SH-SY5Y (cell line): ENCODE results near the gene C19orf38.

Experiments used
- GATA2 ChIP-seq: IDR thresholded peaks from 2 replicates; pipeline ENCODE4 v1.6.1; 2011; ENCODE audit warnings: mild to moderate bottlenecking, low read depth, low read length
- GATA3 ChIP-seq: IDR thresholded peaks from 2 replicates; pipeline ENCODE4 v1.6.1; 2011; ENCODE audit warnings: low read depth, mild to moderate bottlenecking, low read length, moderate library complexity

The C19orf38 gene

GRCh38 chr19:10815969-10816644 is 32.1 kb upstream of the C19orf38 start:
- TF ChIP-seq GATA3 (no peak), GATA2 (no peak)

- no peak for TF ChIP-seq GATA2
Observed at GRCh38 chr19:10816691-10817090, 31.5 kb upstream of the C19orf38 start.

DNA sequence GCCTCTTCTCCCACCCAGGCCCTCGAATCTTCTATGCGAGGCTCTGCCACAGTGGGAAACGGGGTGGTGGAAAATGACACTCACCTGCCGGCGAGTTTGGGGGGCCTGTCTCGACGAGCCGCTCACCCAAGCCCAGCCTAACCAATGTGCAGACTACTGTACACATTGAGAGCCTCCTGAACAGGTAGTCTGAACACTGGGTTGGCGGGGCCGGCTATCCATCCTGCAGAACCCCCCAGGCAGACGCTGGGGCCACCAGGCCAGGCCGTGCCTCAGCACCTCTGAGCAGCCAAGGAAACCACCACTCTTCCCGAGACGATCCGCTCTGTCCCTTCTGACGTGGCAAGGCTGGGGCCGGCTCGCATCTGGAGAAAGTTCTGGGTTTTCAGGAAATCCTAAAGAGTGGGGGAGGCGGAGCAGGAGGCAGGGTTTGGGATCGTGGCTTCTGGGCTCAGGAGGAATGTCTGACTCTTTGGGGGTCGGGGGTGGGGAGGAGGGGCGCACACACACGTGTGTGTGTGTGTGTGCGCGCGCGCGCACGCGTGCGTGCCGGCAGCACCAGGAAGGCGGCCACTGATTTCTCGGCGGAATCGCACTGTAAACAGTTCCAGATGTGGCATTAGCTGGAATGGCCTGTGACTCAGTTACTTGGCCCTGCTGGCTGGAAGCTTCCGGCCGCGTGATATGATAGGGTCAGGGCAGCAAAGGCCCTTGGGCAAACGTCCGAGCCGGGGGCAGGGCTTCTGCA is 30.8 kb upstream of the C19orf38 start:
- TF ChIP-seq GATA2 (no peak), GATA3 (no peak)

DNA sequence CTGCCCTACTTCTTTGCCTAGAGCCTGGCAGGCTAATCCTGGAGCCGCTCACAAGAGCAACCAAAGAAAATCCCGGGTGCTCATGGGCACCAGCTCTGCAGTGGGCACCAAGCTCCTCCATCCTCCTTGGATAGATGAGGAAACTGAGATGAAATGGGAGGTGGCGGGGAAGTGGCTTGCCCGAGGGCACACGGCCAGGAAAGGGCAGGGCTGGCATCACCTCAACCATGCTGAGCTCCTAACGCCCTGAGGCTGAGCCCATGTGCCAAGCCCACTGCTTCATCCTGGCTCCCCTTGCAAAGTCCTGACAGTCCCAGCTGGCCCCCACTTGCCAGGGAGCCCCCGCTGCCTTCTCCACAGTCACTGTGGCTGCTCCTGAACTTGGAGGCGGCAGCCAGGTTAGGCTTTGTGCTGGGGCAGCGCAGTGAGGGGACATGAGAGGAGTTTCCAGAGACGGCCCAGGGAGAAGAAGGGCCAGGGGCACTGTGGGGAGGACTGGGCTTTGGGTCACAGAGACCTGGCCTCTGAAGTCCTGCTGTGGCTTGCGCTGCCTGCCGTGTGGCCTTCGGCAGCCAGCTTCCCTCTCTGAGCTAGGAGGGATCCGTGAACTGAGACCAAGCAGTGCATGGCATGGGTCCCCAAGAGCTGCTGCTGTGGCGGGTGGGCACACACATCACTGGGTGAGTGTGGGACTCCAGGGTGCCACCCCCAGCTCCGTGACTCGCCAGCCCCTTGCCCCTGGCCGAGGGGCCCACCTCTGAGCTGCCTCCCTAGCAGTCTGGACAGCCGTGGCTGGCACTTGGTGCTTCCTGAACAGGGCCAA is 29.7 kb upstream of the C19orf38 start:
- TF ChIP-seq GATA2: no peak
- no peak for TF ChIP-seq GATA3

DNA sequence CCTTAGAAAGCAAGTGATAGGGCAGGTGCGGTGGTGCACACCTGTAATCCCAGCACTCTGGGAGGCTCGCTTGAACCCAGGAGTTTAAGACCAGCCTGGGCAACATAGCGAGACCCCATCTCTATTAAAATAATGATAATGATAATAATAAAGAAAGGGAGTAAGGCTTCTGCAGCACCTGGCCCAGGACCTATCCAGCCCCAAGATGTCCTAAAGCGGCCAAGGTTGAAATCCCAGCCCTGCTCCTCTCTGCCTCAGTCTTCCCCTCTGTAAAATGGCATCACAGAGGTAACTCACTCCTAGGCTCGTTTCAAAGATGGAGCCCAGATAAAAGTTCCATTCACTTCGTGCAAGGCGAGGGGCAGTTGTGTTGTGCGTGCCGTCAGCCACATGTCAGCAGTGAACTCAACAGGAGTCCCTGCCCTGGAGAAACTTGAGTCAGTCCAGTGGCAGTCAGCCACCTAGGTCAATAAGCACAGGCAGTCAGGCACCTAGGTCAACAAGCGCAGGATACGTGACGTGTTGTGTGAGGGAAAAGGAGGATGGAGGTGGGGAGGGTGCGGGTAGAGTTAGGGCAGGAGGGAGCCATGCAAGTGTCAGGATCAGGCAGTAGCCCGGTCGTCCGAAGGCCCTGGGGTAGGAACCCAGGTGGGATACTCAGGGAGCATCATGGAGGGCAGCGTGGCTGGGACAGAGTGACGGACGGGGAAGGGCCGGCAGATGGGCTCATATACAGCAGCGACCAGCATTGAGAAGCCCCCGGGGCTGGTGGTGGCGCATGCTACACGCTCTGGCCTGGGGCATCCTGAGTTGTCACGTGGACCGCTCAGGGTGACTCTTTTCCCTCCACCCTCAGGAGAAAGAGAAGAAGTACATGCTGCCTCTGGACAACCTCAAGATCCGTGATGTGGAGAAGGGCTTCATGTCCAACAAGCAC is 28.8 kb upstream of the C19orf38 start:
- TF ChIP-seq GATA2 (no peak), GATA3 (no peak)

- TF ChIP-seq GATA3 (no peak), GATA2 (no peak)
Observed at GRCh38 chr19:10820173-10820572, 28.0 kb upstream of the C19orf38 start.

- TF ChIP-seq GATA3 (no peak), GATA2 (no peak)
Observed at GRCh38 chr19:10823690-10824089, 24.5 kb upstream of the C19orf38 start.

DNA sequence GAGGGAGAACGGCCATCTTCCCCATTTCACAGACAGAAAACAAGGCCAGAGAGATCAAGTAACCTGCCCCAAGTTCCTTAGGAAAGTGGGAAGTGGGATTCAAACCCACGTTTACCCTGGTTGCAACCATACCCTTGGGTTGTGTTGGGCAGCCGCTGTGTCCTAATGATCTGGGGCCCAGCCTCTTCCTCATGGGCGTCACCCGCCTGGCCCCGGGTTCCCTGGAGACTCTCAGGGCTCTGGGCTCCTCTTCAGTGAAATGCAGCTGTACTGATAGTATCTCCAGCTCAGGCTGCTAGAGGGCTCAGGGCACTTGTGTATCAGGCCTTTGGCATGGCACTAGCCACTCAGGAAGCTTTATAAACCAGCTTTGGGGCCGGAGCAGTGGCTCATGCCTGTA is 22.0 kb upstream of the C19orf38 start:
- no peak for TF ChIP-seq GATA3

GRCh38 chr19:10826846-10827245 is 21.4 kb upstream of the C19orf38 start:
- TF ChIP-seq GATA3 (no peak), GATA2 (no peak)

- no peak for TF ChIP-seq GATA3
- TF ChIP-seq GATA2: no peak
Observed at GRCh38 chr19:10828981-10829821, 19.0 kb upstream of the C19orf38 start.

- TF ChIP-seq GATA3 (no peak), GATA2 (no peak)
Observed at GRCh38 chr19:10829967-10830366, 18.2 kb upstream of the C19orf38 start.

- no peak for TF ChIP-seq GATA3
- no peak for TF ChIP-seq GATA2
Observed at GRCh38 chr19:10830370-10830769, 17.8 kb upstream of the C19orf38 start.

DNA sequence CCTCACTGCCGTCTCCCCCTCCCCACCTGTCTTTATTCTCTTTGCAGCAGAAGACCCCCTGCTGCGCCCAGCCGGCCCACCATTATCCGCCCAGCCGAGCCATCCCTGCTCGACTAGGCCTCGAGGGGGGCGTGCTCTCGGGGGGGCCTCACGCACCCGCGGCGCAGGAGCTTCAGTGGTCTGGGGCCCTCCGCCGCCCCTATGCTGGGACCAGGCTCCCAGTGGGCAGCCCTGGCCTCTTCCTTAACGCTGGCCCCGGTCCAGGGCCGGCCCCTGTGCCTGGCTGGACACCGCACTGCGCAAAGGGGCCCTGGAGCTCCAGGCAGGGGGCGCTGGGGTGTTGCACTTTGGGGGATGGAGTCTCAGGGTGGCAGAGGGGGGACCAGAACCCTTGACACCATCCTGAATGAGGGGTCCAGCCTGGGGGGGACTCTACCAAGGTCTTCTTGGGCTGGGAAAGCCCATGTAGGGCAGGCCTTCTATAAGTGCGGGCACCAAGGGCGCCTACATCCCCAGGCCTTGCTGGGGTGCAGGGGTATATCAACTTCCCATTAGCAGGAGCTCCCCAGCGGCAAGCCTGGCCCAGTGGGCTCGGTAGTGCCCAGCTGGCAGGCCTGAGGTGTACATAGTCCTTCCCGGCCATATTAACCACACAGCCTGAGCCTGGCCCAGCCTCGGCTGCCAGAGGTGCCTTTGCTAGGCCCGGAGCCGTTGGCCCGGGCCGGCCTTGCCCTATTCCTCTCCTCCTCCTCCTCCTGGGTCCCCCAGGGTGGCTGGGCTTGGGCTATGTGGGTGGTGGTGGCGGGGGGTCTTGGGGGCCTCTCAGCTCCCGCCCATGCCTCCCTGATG is 17.1 kb upstream of the C19orf38 start:
- TF ChIP-seq GATA2: no peak
- TF ChIP-seq GATA3: no peak
